ENCODE measurements around the gene AFAP1.

GRCh38 chr4:7933651-7934510 is 5.8 kb downstream of the AFAP1 start:
- TF ChIP-seq CTCF (IDR thresholded peaks at IDR 0.05) (no peak), POLR2A (IDR thresholded peaks at IDR 0.05) (no peak), EP300 (IDR thresholded peaks at IDR 0.05; ENCODE audit: low read depth) (no peak), POLR2AphosphoS5 (IDR thresholded peaks at IDR 0.05) (no peak)

All from transverse colon (tissue), 4 donors.